HL-60 (cell line): ENCODE results near the gene B4GALNT4.

Experiments used
- DNase-seq, 2 experiments: peaks; one replicate each; pipeline ENCODE4 v3.0.0-alpha.2; 2010 to 2020; ENCODE audit warnings: low read depth in 1 of 2, low spot score in 1 of 2
- H3K27ac ChIP-seq: fragments of 250-450 bp; sonication (Bioruptor Pico); replicated peaks from 2 replicates; pipeline ENCODE4 v1.5.1; 2020; ENCODE audit warnings: mild to moderate bottlenecking, moderate library complexity
- H3K27me3 ChIP-seq: fragments of 250-450 bp; sonication (Bioruptor Pico); 2 replicates; pipeline ENCODE4 v1.5.1; 2021; ENCODE audit warnings: mild to moderate bottlenecking, moderate library complexity; ENCODE audit not compliant: insufficient read depth, poor library complexity, severe bottlenecking
- H3K4me3 ChIP-seq: replicated peaks from 2 replicates; pipeline ENCODE4 v1.5.1; 2011; ENCODE audit warnings: mild to moderate bottlenecking, control low read depth, low read length; ENCODE audit not compliant: insufficient read depth
- GABPA ChIP-seq: IDR thresholded peaks from 2 replicates; pipeline ENCODE4 v1.6.1; 2012; ENCODE audit warnings: low read depth
- POLR2AphosphoS5 ChIP-seq: IDR thresholded peaks from 2 replicates; pipeline ENCODE4 v1.6.1; 2012; ENCODE audit warnings: low read depth
- SPI1 ChIP-seq: IDR thresholded peaks from 2 replicates; pipeline ENCODE4 v1.6.1; 2012; ENCODE audit warnings: low read depth, mild to moderate bottlenecking, borderline replicate concordance
- TF ChIP-seq, protein P1 (sequence below): IDR thresholded peaks from 2 replicates; pipeline ENCODE4 v1.6.1; 2012; ENCODE audit warnings: low read depth; ENCODE audit not compliant: insufficient replicate concordance
- TF ChIP-seq, protein P2 (sequence below): IDR thresholded peaks from one replicate; pipeline ENCODE4 v1.5.1; 2011; ENCODE audit warnings: low read length, control low read depth, inconsistent platforms; ENCODE audit not compliant: insufficient read depth

The B4GALNT4 gene

DNA sequence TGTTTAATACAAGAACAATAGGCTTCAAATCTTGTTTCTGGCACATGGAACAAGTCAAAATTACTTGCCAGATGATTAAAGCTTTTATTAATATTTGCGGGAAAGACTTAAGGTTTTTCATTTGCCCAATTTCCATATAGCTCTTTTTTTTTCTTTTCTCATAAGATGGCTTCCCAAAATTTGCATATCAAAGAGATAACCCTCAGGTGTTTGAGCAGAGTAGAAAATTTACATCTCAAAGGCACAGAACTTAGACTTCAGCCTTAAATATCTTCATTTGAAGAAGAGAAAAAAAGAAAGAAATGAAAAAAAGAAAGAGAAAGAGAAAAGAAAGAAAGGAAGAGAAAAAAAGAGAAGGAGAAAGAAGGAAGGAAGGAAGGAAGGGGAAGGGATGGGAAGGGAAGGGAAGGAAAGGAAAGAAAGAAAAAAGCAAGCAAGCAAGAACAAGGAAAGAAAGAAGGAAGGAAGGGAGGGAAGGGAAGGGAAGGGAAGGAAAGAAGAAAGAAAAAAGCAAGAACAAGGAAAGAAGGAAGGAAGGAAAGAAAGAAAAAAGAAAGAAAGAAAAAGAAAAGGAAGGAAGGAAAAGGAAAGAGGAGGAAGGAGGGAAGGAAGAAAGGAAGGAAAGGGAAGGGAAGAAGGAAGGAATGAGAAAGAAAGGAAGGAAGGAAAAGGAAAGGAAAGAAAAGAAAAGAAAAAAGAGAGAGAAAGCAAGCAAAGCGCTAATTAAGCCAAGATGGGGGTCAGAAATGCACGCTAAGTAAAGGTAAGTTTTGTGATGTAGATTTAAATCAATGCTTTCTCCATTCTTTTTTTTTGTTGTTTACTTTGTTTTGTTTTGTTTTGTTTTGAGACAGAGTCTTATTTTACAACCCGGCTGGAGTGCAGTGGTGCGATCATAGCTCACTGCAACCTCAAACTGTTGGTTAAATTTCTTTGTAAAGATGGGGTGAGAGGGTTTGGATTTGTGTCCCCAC lies 28.5 kb upstream of the B4GALNT4 start:
- TF ChIP-seq, protein P1, sequence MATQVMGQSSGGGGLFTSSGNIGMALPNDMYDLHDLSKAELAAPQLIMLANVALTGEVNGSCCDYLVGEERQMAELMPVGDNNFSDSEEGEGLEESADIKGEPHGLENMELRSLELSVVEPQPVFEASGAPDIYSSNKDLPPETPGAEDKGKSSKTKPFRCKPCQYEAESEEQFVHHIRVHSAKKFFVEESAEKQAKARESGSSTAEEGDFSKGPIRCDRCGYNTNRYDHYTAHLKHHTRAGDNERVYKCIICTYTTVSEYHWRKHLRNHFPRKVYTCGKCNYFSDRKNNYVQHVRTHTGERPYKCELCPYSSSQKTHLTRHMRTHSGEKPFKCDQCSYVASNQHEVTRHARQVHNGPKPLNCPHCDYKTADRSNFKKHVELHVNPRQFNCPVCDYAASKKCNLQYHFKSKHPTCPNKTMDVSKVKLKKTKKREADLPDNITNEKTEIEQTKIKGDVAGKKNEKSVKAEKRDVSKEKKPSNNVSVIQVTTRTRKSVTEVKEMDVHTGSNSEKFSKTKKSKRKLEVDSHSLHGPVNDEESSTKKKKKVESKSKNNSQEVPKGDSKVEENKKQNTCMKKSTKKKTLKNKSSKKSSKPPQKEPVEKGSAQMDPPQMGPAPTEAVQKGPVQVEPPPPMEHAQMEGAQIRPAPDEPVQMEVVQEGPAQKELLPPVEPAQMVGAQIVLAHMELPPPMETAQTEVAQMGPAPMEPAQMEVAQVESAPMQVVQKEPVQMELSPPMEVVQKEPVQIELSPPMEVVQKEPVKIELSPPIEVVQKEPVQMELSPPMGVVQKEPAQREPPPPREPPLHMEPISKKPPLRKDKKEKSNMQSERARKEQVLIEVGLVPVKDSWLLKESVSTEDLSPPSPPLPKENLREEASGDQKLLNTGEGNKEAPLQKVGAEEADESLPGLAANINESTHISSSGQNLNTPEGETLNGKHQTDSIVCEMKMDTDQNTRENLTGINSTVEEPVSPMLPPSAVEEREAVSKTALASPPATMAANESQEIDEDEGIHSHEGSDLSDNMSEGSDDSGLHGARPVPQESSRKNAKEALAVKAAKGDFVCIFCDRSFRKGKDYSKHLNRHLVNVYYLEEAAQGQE = no peak
- no peak overlapping the region for H3K27ac ChIP-seq
- no peaks in the 10 kb centered on the region for H3K27me3 ChIP-seq
- DNase-seq = no peak
- H3K4me3 ChIP-seq = no peak overlapping the region

DNA sequence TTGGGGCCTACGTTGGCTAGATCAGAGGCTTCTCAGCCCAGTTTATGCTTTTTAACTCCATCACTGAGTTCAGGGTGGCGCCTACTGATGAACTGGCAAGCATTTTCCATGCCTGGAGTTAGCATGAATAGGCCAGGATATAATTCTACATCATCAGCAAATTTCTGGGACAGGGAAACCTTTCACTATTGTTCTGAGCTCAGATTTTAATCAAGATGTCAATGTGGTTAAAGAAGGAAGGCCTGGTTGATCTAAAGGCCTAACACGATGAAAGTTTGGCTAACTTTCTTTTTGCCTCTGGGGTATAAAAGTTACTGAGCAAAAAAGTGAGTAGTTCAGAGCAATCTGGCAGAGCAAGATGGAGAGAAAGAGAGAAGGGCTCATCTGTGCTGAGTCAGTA lies 27.0 kb upstream of the B4GALNT4 start:
- DNase-seq = no peak
- TF ChIP-seq POLR2AphosphoS5 (no peak), SPI1 (no peak), GABPA (no peak)
- TF ChIP-seq, protein P1 = no peak
- TF ChIP-seq, protein P2, sequence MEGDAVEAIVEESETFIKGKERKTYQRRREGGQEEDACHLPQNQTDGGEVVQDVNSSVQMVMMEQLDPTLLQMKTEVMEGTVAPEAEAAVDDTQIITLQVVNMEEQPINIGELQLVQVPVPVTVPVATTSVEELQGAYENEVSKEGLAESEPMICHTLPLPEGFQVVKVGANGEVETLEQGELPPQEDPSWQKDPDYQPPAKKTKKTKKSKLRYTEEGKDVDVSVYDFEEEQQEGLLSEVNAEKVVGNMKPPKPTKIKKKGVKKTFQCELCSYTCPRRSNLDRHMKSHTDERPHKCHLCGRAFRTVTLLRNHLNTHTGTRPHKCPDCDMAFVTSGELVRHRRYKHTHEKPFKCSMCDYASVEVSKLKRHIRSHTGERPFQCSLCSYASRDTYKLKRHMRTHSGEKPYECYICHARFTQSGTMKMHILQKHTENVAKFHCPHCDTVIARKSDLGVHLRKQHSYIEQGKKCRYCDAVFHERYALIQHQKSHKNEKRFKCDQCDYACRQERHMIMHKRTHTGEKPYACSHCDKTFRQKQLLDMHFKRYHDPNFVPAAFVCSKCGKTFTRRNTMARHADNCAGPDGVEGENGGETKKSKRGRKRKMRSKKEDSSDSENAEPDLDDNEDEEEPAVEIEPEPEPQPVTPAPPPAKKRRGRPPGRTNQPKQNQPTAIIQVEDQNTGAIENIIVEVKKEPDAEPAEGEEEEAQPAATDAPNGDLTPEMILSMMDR = no peak
- Histone ChIP-seq H3K27me3 (no peaks in the 10 kb centered on the region), H3K27ac (no peak overlapping the region), H3K4me3 (no peak overlapping the region)

GRCh38 chr11:344836-345578 lies 24.3 kb upstream of the B4GALNT4 start:
- Histone ChIP-seq H3K27ac (no peak overlapping the region), H3K4me3 (no peak overlapping the region), H3K27me3 (no peaks in the 10 kb centered on the region)
- DNase-seq = no peak
- TF ChIP-seq, protein P1 = no peak
- TF ChIP-seq, protein P2 = no peak
- TF ChIP-seq GABPA (no peak), SPI1 (no peak), POLR2AphosphoS5 (no peak)
